SK-MEL-5 (cell line): Measurements from ENCODE around the gene TFF1. TPM values are rescaled to one million over a fixed set of nuclear protein-coding genes. Genes with fewer than 3 reads are reported as not detected.

Experiments used
- DNase-seq: peaks from one replicate; pipeline ENCODE4 v3.0.0-alpha.2; 2016; ENCODE audit warnings: low read depth, low spot score
- in situ Hi-C: cut with HindIII; loops from 2 replicates; pipeline ENCODE4 v1.10.0; 2016; ENCODE audit warnings: low sequenced_read_pairs, high pct_unique_total_duplicates, low pct_unique_long_range_greater_than_20kb
- total RNA-seq: library from RNA; depleted of rRNA; stranded (reverse); fragments of >200 nt; shearing (Covaris generic); gene quantifications from 2 replicates; pipeline ENCODE4 v1.2.3, GENCODE V29; 2014

TFF1 gene
- total RNA-seq, 1 experiment from 2014 or later, result not detected

GRCh38 chr21:42374457-42374856 is 8.1 kb upstream of the TFF1 start:
- in situ Hi-C loops, result no loop called here

DNA sequence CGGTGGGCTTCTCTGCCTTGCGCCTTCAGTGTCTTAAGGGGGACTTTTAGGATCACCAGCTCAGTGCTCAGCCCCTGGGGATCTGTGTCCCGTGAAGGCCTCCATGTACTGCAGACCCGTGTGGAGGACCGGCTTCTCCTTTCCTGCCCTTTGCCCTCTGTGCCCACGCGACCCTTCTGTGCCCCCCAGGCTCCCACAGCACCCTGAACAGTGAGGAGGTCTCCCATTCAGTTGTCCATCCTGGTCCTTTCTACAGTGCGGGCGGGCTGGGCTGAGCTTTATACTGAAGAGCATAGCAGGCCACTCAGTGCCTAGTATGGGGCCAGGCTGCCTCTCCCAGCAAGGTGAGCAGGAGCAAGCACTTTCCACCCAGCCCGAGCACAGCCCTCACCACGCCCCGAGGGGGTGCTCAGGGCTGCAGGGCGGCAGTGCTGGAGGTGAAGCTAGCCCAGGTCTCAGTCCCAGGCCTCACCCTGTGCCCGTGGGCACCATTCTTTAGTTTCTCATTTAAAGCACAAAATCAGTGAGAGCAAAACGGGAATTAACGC is 7.6 kb upstream of the TFF1 start:
- DNase-seq, result no peak
- in situ Hi-C loops, result no loop called here

More at GRCh38 chr21:42374457-42374856, 8.1 kb upstream of the TFF1 start:
- no peak for DNase-seq

- DNase-seq, result no peak
- in situ Hi-C loops, result no loop called here
Measured at GRCh38 chr21:42373196-42373907, 7.0 kb upstream of the TFF1 start.

- in situ Hi-C loops, result no loop called here
- DNase-seq, result no peak
Measured at GRCh38 chr21:42370894-42371654, 4.7 kb upstream of the TFF1 start.

DNA sequence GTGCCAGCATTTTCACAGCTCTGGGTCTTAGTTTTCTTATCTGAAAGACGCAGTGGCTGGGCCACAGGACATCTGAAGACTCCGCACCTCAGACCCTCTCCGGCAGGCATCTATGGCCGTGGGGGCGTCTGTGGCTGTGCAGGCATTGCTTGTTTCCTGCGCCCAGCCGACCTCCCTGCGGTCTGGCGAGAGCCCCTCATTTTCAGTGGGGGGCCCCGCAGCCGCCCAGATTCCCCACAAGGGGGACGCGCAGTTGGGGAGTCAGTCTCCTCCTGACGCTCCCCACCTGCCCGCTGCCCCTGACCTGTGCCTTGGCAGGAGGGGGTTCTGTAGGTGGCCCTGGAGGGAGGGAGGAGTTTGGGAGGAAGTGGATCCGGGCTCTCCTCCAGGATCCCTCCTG is 3.5 kb upstream of the TFF1 start:
- in situ Hi-C loops, result no loop called here
- no peak for DNase-seq

DNA sequence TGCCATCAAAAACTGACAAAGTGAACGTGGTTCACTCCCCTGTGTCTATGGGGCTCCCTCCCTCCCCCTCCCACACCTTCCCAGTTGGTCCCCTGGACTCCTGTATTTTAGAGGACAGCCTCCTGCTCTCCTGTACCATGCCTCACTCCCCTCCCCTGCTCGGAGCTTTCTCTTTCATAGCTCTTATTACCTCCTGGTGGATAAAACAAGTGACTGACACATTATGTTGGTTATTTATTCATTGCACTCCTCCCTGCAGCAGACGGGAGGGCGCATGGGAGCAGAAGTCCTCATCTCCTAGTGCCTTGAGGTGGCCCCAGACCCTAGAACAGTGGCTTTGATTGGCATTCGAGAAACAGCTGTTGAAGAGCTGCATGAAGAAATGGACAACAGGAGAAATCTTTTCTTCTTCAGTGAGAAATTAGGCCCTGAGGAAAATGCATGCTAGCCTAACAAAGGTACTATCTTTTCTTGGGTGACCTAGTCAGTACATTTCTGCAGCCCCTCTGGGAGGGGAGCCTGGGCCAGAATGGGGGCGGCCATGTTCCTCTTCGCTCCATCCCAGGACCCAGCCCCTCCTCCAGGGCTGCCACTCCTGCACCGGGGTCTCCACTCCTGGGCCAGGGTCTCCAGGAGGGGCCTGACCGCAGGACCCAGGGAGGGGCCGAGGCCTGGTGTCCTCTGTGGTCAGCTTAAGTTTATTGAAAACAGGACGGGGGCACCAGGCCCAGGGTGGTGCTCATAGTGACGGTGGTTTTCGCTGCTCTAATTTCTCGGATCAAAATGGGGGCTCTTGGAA is 1.2 kb upstream of the TFF1 start:
- DNase-seq, result no peak
- in situ Hi-C loops, result no loop called here

- DNase-seq, result no peak
- in situ Hi-C loops, result no loop called here
Measured at GRCh38 chr21:42365770-42366169, 565 bp downstream of the TFF1 start.

DNA sequence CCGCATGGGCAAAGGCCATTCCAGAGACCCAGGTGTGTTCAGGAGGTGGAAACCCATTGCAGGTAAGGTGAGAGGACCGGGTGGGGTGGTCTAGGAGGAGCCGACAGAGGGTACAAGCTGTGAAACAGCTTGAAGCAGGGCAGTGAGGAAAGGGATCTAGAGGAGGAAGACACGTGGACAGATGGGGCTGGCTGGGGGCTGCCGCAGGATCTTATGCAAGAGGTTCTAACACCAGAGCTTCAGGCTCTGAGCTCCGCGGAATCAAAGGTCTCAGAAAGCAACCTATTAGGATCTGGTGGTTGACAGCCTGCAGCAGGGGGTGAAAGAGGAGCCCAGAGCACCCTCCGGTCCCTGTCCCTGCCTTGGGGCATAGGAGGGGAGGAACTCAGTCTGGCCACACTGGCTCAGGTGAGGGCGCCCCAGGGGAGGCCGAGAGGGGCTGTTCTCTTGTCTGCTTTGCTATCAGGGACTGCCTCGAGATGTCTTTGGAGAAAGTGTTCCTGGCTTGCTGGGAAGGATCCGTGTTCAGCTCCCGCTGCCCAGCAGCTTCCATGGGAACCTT is 1.9 kb downstream of the TFF1 start:
- in situ Hi-C loops, result no loop called here
- DNase-seq, result no peak

DNA sequence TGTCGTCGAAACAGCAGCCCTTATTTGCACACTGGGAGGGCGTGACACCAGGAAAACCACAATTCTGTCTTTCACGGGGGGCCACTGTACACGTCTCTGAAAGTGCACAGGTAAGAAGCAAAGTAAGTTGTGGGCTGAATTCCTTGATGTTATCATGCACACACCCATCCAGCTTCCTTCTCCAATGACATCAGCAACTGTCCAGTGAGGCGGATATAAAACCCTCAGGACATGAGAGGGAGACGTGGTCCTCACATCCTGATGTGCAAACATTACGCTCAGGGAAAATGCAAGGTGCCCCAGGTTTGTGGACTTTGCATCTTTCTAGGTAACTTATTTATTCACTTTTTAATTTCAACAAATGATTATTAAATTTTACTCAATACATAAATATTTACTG is 3.0 kb downstream of the TFF1 start:
- in situ Hi-C loops, result no loop called here
- no peak for DNase-seq

DNA sequence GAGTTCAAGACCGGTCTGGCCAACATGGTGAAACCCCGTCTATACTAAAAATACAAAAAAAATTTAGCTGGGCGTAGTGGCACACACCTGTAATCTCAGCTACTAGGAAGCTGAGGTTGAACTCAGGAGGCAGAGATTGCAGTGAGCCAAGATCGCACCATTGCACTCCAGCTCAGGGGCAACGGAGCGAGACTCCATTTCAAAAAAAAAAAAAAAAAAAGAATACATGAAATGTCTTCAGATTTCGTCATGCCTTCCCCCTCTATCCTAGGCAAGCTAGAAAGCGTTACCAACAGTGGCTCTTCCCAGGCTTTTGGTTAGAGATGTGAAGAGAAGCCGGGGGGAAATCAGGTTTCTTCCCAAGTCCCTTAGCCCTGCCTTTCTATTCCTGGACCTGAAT is 3.6 kb downstream of the TFF1 start:
- no peak for DNase-seq
- in situ Hi-C loops, result no loop called here

DNA sequence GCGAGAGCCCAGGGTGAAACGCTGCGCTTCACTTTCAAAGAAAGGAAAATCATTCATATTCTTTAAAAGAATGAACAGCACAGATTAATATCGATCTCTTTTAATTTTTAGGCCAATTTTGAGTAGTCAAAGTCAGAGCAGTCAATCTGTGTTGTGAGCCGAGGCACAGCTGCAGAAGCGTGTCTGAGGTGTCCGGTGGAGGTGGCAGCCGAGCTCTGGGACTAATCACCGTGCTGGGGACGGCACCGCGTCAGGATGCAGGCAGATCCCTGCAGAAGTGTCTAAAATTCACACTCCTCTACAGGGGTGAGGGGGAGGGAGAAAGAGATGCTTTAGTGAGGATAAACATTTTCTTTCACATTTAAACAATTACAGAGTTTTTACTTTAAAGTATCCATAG is 4.1 kb downstream of the TFF1 start:
- in situ Hi-C loops, result no loop called here
- DNase-seq, result no peak

GRCh38 chr21:42361286-42361685 is 5.0 kb downstream of the TFF1 start:
- DNase-seq, result no peak
- in situ Hi-C loops, result no loop called here

- in situ Hi-C loops, result no loop called here
- DNase-seq, result no peak
Measured at GRCh38 chr21:42360317-42360716, 6.0 kb downstream of the TFF1 start.

DNA sequence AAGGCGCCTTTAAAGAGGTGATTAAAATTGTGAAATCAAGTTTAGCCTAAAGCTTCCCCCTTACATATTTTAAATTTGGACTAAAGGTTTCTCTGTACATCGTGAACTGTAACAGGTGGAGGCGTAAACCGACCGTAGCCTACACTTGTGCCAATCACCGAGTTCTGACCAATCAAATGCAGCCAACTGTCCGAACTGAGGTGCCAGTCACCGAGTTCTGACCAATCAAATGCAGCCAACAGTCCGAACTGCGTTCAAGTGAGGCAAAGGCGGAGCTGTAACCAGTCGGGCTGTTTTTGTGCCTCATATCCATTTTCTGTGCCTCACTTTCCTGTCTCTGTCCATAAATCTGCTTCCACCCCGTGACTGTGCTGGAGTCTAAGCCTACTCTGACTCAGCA is 7.4 kb downstream of the TFF1 start:
- in situ Hi-C loops, result no loop called here
- peak; percentile 5 for DNase-seq

GRCh38 chr21:42358261-42358660 is 8.1 kb downstream of the TFF1 start:
- no peak for DNase-seq
- in situ Hi-C loops, result no loop called here

DNA sequence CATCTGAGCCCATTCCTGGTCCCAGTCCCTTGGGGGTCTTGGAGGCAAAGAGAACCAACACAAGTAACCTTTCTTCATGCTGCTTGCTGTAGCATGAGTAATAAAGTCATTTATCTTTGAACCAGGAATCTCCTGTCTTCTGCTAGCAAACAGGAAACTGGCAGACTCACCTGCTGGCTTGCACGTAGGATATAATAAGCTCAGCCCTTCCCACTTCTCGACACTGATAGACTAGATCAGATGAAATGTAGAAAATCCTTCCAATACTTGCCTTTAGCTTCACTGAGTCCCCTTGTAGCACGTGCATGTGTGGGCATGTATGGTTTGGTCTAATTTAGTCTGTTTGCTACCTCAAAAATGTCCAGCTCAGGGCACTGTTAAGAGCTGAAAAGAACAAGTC is 9.0 kb downstream of the TFF1 start:
- DNase-seq, result no peak
- in situ Hi-C loops, result no loop called here

DNA sequence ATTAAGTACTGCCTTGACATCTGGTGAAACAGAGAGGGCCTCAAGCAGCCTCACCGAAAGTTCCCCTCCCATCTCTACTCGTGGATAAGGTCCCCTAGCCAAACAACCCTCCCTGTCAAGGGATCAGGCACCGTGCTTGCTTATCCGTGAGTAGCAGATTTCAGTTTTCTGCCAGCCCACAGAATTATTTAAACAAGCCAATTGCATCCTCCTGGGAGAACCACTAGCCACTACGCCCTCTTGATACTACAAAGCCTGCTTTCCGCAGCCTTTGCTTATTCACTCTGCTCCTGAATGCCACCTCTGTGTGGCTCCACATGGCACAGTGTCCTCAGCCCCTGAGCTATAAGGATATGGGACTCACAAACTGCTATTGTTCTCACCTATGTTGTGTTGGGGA is 9.7 kb downstream of the TFF1 start:
- in situ Hi-C loops, result no loop called here
- no peak for DNase-seq

DNA sequence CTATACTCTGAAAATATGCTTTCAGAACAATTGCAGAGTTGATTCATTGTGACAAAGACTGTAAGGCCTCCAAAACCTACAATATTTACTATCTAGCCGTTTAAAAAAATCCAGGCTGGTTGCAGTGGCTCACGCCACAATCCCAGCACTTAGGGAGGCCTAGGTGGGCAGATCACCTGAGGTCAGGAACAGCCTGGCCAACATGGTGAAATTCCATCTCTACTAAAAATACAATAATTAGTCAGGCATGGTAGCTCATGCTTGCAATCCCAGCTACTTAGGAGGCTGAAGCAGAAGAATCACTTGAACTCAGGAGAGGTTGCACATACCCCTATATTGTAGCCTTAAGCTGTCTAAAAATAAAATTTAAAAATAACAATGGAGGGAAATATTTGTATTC is 10.3 kb downstream of the TFF1 start:
- in situ Hi-C loops, result no loop called here
- no peak for DNase-seq
